Measurements from ENCODE around the gene FBXO10.

The FBXO10 gene

DNA sequence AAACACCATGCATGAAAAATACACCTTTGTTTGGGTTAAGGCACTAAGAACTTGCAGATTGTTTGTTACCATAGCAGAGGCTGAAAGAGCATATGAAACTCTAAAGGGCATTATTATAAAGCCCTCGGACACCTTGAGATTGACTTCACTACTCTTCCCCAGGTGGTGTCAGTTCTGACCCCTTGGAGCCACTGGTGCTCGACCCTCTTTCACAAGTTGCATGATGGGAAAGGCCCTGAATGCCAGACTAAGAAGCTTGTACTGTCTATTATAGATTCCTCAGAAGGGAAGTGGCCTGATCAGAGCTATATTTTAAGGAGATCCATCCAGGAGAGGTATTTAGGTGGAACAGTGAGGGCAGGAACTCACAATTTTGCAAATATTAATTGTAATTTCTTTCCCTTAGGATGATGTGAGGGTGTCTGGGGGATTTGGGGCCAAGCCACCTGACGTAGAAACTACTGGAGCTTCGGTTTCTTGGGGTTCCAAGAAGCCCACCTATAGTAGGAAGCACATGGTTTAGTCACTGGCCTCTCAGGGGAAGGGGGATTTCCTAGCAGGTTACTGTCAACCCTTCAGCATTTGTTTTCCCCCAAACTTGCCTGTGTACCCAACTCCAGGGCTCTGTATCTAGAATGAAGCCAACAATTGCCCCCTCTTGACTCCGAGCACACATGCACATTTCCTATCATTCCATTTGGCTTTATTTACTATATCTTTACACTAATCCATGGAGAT is 16.2 kb downstream of the FBXO10 start:
- TF ChIP-seq CTCF (IDR thresholded peaks at IDR 0.05; ENCODE audit: extremely low read depth, missing control alignments) = no peak
- DNase-seq (ENCODE audit: low spot score) = no peak

DNA sequence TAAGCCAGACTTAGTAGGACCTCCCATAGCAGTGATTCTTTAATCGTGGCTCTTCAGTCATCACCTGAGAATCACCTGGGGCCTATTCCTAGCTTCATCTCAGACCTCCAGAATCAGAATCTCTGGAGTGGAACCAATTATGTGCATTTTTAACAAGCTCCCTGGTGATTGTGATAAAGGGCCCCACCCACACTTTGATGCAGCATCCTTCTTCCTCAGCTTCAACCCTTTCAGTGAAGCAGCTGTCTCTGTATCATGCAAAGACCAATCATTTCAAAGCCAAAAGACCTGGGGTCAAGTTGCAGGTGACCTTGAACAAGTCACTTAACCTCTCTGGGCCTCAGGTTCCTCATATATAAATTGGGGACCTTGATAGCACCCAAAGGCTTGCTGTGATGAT is 17.1 kb downstream of the FBXO10 start:
- TF ChIP-seq CTCF (IDR thresholded peaks at IDR 0.05; ENCODE audit: extremely low read depth, missing control alignments) = no peak
- DNase-seq (ENCODE audit: low spot score) = no peak

- no peak for TF ChIP-seq CTCF (IDR thresholded peaks at IDR 0.05; ENCODE audit: extremely low read depth, missing control alignments)
- no peak for DNase-seq (ENCODE audit: low spot score)
Measured at GRCh38 chr9:37555786-37556185, 20.4 kb downstream of the FBXO10 start.

DNA sequence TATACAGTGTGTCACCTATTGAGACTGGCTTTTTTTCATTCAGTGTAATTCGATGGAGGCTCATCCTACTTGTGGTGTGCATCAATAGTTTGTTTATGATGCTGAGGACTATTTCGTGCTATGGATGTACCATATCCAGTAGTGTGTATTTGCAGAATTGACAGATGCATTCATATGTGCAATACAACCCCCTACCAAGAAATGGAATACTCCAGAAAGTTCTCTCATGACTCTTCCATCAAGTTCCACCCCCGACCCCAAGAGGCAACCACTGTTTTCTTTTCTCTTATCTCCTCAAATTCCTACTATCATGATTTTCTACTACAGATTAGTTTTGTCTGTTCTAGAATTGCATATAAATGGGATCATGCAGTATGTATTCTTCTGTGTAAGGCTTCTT is 21.9 kb downstream of the FBXO10 start:
- no peak for DNase-seq (ENCODE audit: low spot score)
- TF ChIP-seq CTCF (IDR thresholded peaks at IDR 0.05; ENCODE audit: extremely low read depth, missing control alignments) = no peak

DNA sequence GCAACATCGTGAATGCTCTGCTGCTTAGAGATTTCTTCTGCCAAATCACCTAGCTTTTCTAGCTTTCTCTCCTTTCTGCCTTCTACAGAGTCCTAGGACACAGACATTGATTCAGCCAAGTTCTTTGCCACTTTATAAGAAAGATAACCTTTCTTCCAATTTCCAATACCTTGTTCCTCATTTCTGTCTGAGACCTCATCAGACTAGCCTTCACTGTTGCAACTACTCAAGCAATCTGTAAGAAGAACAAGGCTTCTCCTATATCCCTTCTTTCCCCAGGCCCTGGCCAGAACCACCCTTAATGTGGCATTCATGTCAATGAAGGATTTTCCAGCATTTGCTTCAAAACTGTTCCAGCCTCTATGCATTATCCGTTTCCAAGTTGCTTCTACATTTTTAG is 24.3 kb downstream of the FBXO10 start:
- DNase-seq (ENCODE audit: low spot score) = no peak
- TF ChIP-seq CTCF (IDR thresholded peaks at IDR 0.05; ENCODE audit: extremely low read depth, missing control alignments) = no peak

DNA sequence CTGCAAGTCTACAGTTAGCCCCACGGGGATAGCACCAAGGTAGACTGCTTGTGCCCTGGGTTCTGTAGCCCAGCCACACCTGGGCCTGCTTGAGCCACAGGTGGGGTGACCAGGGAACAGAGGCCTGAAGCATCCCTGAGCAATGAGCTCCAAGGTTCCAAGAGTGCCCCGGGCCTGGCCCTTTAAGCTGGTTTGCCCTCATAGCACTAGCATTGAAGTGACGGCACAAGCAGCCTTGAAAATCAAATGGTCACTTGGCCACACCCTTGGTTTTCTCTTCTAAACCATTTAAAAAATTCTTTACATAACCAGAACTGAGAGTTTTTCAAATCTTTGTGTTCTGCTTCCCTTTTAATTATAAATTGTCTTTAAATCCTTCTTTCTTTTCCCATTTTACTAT is 24.7 kb downstream of the FBXO10 start:
- no peak for TF ChIP-seq CTCF (IDR thresholded peaks at IDR 0.05; ENCODE audit: extremely low read depth, missing control alignments)
- DNase-seq (ENCODE audit: low spot score) = no peak

DNA sequence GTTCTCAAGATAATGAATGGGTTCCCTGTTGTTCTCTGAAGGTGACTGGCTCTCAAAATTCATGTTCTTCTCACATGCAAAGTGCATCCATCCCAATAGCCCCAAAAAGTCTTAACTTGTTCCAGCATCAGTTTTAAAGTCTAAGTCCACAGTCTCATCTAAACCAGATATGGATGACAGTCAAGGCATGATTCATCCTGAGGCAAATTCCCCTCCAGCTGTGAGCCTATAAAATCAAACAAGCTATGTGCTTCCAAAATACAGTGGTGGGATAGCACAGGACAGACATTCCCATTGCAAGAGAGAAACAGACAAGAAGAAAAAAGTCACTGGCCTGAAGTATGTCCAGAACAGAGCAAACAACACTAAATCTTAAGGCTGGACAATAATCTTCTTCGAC is 25.4 kb downstream of the FBXO10 start:
- no peak for DNase-seq (ENCODE audit: low spot score)
- TF ChIP-seq CTCF (IDR thresholded peaks at IDR 0.05; ENCODE audit: extremely low read depth, missing control alignments) = no peak
